ENCODE results near the gene C1QL1.
A peak's percentile ranks its signal among the peaks of the same experiment; 100 is the strongest.

C1QL1 gene

GRCh38 chr17:44912763-44913544 lies 55.1 kb downstream of the C1QL1 start:
- DNase-seq (ENCODE audit: extremely low read depth, low read depth) = no peak
- no peak for TF ChIP-seq CTCF (IDR thresholded peaks at IDR 0.05; ENCODE audit: low read depth, low read length)

GRCh38 chr17:44911133-44912001 lies 56.7 kb downstream of the C1QL1 start:
- peak; percentile 51 for TF ChIP-seq CTCF (IDR thresholded peaks at IDR 0.05; ENCODE audit: low read depth, low read length)
- no peak for DNase-seq (ENCODE audit: extremely low read depth, low read depth)

GRCh38 chr17:44910231-44911106 lies 57.6 kb downstream of the C1QL1 start:
- TF ChIP-seq CTCF (IDR thresholded peaks at IDR 0.05; ENCODE audit: low read depth, low read length) = no peak
- no peak for DNase-seq (ENCODE audit: extremely low read depth, low read depth)

Data from AG09319 (cell line).